GM19193 (cell line): ENCODE measurements around the gene OR4M2.
"Not testable (repeated sequence)": the region's sequence is repeated elsewhere in the genome, so short reads cannot be mapped to it uniquely, and the experiment has no call there.

ENCODE experiments used
- POLR2A ChIP-seq: IDR thresholded peaks from 4 replicates; pipeline ENCODE4 v1.6.1; 2011; ENCODE audit not compliant: insufficient read depth, insufficient read length; ENCODE audit errors: extremely low read depth

The OR4M2 gene

DNA sequence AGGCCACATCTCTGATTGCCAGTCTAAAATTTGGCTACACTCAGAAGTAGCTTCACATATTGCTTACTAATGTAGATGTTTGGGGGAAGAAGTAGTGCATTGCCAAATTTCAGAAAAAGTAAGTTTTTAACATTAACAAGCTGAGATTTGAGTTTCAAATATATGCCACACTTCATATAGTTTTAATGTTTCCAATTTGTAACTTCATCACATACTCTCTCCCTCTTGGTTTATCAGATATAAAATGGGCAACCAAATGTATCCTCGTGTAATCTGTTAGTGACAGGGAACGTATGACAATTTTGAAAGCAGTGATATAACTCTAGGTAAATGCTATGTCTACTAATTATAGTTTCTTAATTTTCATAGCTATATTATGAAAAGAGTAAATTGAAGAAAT is at the start of gene OR4M2:
OR4M2 (plus strand) TSS at position 301 of the 400 bp plus-strand sequence; CDS start at position 399, 98 bp downstream.
- TF ChIP-seq POLR2A: not testable (repeated sequence)
